Muscle of arm (tissue), 12 donors: ENCODE results near the gene FAM120B. TPM values are rescaled to one million over a fixed set of nuclear protein-coding genes. Genes with fewer than 3 reads are reported as not detected.

ENCODE experiments used
- DNase-seq: peaks from one replicate; pipeline ENCODE4 v3.0.0-alpha.2; 2013
- polyA plus RNA-seq, 12 donors: library from polyadenylated mRNA; unstranded; fragments of 120-200 nt; gene quantifications; one replicate each; pipeline ENCODE4 v1.2.1, GENCODE V29; 2013; ENCODE audit not compliant: insufficient read length in 12 of 12

The FAM120B gene
- polyA plus RNA-seq, 12 donors, result 20.1 to 38.0 (median 27.5) TPM; not detected in 1

GRCh38 chr6:170417881-170418280, 111.3 kb downstream of the FAM120B start:
- DNase-seq, result no peak

- DNase-seq, result no peak
These were observed 113.7 kb downstream of the FAM120B start for GRCh38 chr6:170420283-170420682.

- no peak for DNase-seq
These were observed 114.5 kb downstream of the FAM120B start for GRCh38 chr6:170420791-170421776.

GRCh38 chr6:170421921-170422320, 115.4 kb downstream of the FAM120B start:
- DNase-seq, result no peak

GRCh38 chr6:170423030-170423429, 116.5 kb downstream of the FAM120B start:
- DNase-seq, result no peak

- no peak for DNase-seq
These were observed 117.5 kb downstream of the FAM120B start for GRCh38 chr6:170423814-170424603.

- DNase-seq, result no peak
These were observed 118.1 kb downstream of the FAM120B start for GRCh38 chr6:170424604-170425126.

- DNase-seq, result no peak
These were observed 122.9 kb downstream of the FAM120B start for GRCh38 chr6:170429450-170429849.

- no peak for DNase-seq
These were observed 126.9 kb downstream of the FAM120B start for GRCh38 chr6:170433163-170434116.

GRCh38 chr6:170434117-170434820, 127.7 kb downstream of the FAM120B start:
- DNase-seq, result no peak

GRCh38 chr6:170434821-170435155, 128.2 kb downstream of the FAM120B start:
- no peak for DNase-seq

- DNase-seq, result no peak
These were observed 129.2 kb downstream of the FAM120B start for GRCh38 chr6:170435766-170436165.

GRCh38 chr6:170436209-170436809, 129.8 kb downstream of the FAM120B start:
- DNase-seq, result no peak

GRCh38 chr6:170437719-170438401, 131.3 kb downstream of the FAM120B start:
- DNase-seq, result no peak

- peak; percentile 88 for DNase-seq
These were observed 131.8 kb downstream of the FAM120B start for GRCh38 chr6:170438402-170438753.

GRCh38 chr6:170438861-170439260, 132.3 kb downstream of the FAM120B start:
- DNase-seq, result no peak

- DNase-seq, result no peak
These were observed 133.1 kb downstream of the FAM120B start for GRCh38 chr6:170439366-170440361.

- DNase-seq, result no peak
These were observed 133.9 kb downstream of the FAM120B start for GRCh38 chr6:170440437-170440836.
